GM13976 (cell line): ENCODE results near the gene STK25.

ENCODE experiments used
- DNase-seq: peaks from one replicate; pipeline ENCODE4 v3.0.0; 2012; ENCODE audit warnings: low spot score
- CTCF ChIP-seq: IDR thresholded peaks from 2 replicates; pipeline ENCODE4 v1.5.1; 2012; ENCODE audit warnings: borderline replicate concordance, mild to moderate bottlenecking; ENCODE audit not compliant: insufficient read depth; ENCODE audit errors: extremely low read depth, missing control alignments, control extremely low read depth
- in situ Hi-C: fragments of 300-500 bp; cut with MboI; formaldehyde crosslinking; loops from one replicate; pipeline ENCODE4 v1.12.0; 2022; ENCODE audit warnings: low sequenced_read_pairs, mixed read lengths, inconsistent platforms; ENCODE audit not compliant: unreplicated experiment

STK25 gene

GRCh38 chr2:241466230-241466629, 42.2 kb downstream of the STK25 start:
- in situ Hi-C loops: no loop called here
- DNase-seq: no peak
- TF ChIP-seq CTCF: no peak

GRCh38 chr2:241465543-241465942, 42.8 kb downstream of the STK25 start:
- no peak for TF ChIP-seq CTCF
- in situ Hi-C loops: no loop called here
- no peak for DNase-seq

GRCh38 chr2:241463276-241464135, 44.9 kb downstream of the STK25 start:
- TF ChIP-seq CTCF: no peak
- in situ Hi-C loops: no loop called here

GRCh38 chr2:241461693-241462677, 46.4 kb downstream of the STK25 start:
- TF ChIP-seq CTCF: no peak
- in situ Hi-C loops: no loop called here

More at GRCh38 chr2:241463276-241464135, 44.9 kb downstream of the STK25 start:
- no peak for DNase-seq

GRCh38 chr2:241460631-241461030, 47.8 kb downstream of the STK25 start:
- no peak for TF ChIP-seq CTCF
- in situ Hi-C loops: no loop called here
- no peak for DNase-seq

More at GRCh38 chr2:241461693-241462677, 46.4 kb downstream of the STK25 start:
- DNase-seq: no peak

- no peak for DNase-seq
- no peak for TF ChIP-seq CTCF
- in situ Hi-C loops: no loop called here
Measured at GRCh38 chr2:241459520-241459919, 48.9 kb downstream of the STK25 start.
